ENCODE data around the gene ABCB11.
"Not testable (repeated sequence)": the region's sequence is repeated elsewhere in the genome, so short reads cannot be mapped to it uniquely, and the experiment has no call there.

ABCB11 gene

DNA sequence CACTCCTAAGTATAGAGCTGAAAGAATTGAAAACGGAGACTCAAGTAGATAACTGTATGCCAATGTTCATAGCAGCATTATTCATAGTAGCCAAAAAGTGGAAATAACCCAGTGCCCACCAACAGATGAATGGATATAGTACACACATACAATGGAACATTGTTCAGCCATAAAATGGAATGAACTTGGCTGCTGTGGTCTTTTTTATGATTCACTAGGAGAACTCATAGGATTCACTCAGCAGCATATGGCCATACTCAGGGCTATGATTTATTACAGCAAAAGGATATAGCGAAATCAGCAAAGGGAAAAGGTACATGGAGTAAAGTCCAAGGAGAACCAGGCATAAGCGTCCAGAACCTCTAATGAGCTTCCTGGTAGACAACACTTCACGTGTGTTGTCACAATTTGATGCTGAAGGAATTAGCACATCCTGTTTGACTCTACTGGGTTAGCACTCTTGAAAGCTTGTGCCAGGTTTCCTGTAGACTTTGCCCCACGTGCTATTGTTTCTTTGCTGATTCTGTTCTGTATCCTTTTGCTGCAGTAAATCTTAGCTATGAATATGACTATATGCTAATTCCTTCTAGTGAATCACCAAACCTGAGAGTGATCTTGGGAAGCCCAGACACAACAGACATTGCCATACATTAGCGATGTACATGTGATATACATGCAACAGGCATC lies 156.6 kb downstream of the ABCB11 start:
- no peak for DNase-seq

DNA sequence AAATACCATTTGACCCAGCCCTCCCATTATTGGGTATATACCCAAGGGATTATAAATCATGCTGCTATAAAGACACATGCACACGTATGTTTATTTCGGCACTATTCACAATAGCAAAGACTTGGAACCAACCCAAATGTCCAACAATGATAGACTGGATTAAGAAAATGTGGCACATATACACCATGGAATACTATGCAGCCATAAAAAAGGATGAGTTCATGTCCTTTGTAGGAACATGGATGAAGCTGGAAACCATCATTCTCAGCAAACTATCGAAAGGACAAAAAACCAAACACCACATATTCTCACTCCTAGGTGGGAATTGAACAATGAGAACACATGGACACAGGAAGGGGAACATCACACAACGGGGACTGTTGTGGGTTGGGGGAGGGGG lies 160.3 kb downstream of the ABCB11 start:
- DNase-seq: not testable (repeated sequence)
